Epidermal melanocyte (primary cell): ENCODE data around the gene GALNT18.

Experiments
- DNase-seq: peaks from one replicate; pipeline ENCODE4 v3.0.0; 2011; ENCODE audit warnings: low spot score; ENCODE audit not compliant: insufficient read length

Gene GALNT18

DNA sequence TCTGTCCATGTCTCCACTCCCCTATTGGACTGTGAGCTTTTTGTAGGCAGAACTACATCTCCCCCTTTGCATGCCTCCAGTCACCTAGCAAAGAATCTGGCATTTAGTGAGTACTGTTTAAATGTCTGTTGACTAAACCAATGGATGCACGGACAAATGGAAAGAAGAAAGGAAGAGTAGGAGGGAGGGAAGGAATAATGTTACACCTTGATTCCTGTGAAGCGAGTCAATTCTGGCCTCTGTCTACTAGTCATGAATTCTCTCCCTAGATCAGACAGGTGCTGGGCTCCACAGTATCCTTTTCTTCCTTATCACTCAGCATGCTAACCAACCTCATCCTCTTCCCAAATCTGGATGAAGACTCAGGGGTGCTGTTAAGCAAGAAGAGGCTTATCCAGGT is 33.6 kb downstream of the GALNT18 start:
- DNase-seq, result no peak

DNA sequence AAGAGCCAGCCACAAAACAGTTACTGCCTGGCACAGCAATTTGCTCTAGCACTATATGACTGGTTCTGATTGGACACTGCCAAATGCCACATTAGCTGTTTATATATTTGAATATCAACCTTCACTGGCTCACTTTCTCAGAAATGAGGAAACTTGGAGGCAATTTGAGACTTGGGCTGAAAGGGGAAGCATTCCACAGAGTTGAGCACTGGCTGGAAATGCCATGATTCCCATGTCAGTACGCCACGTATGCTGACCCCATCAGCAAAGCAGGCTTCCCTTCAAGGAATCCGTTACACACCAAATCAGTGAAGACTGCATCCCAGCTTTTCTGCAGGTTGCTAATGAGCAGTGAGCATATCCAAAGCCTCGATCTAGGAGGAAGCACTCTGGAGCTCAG is 34.7 kb downstream of the GALNT18 start:
- no peak for DNase-seq

DNA sequence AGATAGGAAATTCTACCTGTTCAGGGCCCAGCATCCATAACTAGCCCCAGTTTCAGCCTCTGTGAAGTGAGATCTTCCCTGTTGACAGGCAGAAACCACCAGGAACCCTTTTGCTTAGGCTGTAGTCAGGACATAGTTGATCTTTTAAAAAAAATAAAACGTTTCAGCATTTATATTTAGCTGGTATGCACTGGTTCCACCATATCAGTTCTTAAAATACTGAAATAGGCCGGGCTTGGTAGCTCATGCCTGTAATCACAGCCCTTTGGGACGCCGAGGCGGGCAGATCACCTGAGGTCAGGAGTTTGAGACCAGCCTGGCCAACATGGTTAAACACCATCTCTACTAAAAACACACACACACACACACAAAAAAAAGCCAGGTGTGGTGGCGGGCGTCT is 35.3 kb downstream of the GALNT18 start:
- no peak for DNase-seq

DNA sequence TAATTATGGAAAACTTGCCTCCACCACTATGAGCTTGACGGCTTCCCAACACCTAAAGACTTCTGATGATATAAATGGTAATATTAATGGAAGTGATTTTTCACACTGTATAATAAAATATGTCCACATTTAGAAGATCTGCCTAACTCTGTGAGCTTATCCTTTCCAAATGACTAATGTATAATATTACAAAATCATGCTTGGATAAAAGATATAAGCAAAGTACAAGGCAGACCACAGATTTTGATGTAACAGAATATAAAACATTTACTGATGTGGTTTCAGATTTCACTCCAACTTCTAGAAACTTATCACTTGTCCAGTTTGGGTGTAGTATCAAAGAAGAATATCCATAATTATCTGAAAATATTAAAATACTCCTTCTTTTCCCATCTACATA is 36.9 kb downstream of the GALNT18 start:
- no peak for DNase-seq

DNA sequence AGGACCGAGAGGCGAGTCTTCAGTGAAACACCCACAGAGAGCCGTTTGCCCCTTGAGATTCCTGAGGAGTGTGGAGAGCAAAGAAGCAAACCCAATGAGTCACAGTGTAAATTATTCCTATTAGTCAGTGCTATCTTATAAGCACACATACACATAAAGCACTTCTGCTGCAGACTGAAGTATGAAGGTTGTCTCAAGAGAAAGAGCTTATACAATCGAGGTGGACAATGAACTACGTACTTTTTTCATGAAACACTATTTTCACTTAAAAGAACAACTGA is 37.3 kb downstream of the GALNT18 start:
- DNase-seq, result no peak

DNA sequence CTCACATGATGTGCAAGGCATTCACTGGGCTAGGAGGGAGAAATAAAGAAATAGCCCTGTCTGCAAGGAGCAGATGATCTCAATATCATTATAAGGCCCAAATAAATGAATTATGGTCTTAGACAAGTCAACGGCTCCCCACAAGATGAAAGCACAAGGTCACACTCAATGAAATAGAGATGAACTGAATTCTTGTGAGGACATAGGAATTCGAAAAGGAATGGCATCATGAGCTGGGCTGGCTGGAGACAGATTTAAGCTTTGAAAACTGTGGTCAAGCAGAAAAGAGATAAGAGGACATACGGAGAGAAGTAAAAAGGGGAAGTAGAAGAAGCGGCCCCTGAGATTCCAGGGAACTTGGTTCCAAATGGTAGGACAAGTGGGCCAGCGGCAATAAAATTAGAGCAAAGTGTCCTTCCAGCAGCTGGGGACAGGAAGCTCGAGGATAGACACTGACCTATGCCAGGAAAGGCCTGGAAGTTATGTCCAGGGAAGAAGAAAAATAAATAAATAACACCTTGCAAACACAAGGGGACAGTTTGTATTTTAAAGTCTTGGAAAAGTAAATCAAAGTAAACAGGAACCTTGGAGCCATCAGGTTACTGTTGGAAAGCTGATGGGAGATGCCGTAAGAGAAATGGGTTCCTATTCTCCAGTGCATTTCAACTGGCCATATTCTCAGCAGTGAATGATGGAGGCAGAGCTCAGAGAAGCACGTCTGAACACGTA is 37.8 kb downstream of the GALNT18 start:
- DNase-seq, result no peak

DNA sequence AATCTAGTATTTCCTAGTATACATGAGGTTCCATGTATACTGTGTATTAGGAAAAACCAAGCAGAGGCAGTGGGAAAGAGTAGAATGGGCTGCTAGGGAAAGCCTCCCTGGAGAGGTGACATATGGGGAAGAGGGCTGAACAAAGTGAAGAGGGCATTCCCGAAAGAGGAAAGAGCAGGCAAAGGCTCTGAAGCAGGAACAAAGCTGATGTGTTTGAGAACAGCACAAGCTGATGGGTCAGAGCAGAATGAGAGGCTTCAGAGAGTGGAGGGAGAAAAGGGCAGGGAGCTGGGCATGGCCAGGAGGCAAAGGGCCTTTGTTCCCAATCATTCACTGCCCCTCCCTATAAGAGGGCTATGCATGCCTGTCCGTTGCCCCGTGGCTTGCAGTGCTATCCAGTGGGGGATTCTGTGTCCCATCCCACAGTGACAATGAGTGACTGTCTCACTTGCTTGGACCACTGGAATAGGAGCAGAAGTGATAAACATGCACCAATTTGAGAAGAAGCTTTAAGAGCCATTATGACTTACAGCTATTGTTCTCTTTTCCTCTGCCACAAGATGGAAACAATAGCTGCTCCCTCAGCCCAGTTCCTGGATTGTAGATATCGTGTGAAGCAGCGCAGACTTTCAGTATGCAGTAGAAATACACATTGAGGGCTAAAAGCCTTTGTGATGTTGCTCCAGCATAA is 39.6 kb downstream of the GALNT18 start:
- peak; percentile 49 for DNase-seq

DNA sequence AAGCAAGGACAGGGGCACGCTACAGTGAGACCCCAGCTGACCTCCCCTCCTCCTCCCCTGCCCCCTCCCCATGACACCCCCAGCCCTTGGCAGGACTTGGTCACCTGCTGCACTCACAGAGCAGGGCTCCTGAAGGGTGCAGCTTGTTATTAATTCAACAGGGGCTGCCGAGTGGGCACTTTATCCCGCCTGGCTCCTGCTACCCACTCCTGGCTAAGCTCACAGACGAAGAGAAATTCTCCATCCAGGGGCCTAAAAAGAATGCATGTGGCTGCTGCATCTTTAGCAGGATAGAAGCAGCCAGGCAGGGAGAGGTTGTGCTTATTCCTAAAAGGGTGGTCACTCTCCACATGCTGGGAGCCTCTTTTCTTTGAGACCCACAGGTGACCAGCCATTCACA is 40.3 kb downstream of the GALNT18 start:
- DNase-seq, result no peak

DNA sequence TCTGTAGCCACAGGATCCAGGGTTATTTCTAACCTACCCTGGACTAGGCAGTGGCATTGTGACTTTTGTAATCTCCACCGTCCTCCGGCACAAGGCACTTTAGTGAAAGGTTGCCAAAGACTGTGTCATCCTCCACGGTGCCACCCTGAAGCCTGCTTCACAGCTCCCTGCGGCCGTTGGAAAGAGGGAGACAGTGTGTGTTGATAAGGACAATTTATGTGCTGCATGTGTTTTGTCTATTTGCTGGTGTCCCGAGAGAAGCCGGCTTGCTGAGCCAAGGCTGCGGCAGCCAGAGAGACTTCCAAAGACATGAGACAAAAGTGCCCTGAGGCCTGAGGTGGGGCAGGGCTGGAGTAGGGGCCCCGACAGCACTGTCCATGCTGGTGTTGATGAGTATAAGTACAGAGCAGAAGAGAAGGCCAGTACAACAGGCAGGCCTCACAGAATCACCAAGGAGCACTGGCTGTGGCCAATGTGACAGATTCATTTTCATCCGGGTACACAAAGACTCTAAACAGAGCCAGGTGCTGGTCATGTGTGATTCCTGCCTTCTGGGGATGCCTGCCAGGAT is 40.9 kb downstream of the GALNT18 start:
- DNase-seq, result no peak

DNA sequence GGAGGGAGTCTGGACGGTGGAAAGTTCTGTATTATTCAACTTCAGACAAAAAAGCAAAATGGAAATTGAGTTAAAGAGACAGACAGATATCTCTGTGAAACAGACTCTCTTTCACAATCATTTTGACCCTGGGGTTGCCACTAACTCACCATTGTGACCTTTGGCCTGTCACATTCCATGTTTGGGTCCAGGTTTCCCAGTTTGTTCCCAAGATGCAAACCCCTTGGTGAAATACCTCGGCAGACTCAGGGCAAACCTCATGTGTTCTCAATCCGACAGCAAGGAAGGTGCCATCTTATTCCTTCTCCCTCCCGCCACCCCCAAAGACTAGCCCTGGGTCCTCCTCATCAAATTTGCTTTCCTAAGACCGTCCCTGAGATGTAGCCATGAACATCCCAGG is 41.8 kb downstream of the GALNT18 start:
- no peak for DNase-seq

DNA sequence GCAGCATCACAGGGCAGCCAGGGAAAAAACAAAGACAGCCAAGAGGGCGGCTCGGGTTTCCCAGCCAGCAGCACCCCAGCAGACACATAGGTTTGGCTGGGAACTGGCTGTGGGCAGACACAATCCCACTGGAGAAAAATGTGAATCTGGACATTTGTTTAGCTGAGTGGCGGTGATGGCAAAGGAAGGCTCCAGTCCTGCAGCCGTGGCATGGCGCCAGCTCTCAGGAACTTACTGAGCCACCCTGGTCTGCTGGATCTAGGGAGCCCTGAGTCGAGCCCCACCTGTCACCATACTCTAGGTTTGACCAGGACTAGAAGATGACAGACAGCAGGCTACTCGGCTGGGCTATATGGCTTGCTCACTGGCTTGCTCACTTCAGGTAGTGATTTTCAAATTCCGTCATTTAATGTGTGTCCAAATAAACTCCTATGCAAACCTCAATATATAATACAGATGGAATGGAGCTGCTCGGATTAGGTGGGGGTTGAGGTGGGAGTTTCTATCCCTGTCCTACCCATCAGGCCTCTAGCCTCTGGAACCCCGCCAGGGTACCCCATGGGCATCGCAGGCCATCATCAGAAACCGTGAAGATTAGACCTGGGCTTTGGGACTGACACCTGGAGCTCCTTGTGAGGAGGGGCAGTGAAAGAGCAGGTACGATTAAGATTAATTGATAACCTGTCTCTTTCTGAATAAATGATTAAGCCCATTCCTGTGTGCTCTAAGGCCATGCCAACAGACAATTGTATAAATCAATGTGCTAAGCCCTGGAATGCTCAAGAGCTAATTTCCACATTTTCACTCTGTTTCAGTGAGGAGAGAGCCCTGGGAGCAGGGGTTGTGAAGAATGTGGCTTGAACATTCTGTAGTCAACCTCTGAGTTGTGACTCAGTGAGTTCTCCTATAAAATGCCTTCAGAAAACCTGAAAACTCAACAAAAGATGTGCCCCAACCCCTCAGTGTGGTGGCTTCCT is 42.5 kb downstream of the GALNT18 start:
- no peak for DNase-seq

DNA sequence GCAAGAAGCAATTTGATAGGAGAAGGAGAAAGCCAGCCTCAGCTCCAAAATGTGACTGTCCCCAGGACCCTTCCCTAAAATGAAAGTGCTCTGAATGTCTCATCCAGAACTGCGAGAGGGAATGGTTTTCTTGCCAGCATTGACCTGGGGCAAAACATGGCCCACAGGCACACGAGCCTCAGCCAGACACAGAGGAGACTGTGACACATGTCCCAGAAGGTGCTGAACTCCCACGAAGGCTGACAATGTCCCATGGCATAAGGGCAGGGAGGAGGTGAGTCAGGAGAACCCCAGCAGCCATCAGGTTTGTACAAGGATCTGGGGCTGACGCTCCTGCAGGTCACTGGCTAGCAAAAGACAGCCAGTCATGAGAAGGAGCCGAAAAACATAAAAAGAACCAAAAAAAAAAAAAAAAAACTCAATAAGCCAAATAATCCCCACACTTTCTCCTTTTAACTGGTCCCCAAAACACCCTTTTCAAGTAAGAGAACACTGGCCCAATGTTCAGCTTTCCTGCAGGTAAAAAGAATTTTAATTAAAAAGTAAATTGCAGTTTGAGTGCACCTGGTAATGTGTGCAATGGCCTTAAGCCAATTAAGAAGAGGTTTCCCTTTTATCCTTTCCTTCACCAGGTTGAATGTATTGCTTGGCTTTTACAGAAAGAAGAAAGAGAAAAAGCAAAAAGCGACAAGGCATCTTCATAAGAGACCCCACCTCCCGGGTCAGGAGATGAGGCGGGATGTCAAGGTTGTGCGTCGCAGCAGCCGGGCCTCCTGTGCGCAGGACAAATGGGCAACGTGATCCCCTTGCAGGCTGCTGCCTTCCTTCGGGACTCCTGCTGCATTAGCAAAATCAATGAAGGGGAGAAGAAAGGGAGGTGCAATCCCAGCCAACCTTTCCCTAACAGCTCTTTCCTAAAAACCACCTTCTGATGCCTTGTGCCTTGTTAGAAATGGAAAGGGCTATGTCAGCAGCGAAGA is 43.6 kb downstream of the GALNT18 start:
- no peak for DNase-seq

DNA sequence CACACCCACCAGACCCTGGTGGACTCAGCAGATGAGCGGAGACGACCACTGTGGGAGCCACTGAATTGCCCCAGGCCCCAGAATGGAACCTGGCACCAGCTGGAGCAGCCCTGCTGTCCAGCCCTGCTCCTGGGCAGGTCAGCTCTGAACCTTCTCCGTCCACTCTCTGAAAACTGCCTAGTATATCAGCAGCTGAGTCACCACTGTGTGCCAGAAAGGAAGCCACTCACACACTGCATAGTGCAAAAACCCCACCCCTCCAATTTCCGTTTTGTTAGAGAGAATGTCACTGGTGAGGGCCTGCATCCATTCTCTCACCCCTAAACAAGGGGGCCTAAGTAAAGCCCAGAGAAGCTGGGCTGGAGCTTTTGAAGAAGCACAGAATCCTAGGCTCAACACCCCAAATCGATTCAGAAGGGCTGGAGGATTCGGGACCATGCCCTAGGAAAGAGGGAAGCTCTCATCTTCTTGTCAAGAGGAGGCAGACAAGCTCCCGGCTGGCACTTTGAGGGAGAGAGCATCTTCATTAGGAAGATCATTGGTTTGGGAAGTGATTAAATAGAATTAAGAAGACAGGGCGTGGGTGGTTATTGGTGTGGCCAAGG is 44.5 kb downstream of the GALNT18 start:
- DNase-seq, result no peak

DNA sequence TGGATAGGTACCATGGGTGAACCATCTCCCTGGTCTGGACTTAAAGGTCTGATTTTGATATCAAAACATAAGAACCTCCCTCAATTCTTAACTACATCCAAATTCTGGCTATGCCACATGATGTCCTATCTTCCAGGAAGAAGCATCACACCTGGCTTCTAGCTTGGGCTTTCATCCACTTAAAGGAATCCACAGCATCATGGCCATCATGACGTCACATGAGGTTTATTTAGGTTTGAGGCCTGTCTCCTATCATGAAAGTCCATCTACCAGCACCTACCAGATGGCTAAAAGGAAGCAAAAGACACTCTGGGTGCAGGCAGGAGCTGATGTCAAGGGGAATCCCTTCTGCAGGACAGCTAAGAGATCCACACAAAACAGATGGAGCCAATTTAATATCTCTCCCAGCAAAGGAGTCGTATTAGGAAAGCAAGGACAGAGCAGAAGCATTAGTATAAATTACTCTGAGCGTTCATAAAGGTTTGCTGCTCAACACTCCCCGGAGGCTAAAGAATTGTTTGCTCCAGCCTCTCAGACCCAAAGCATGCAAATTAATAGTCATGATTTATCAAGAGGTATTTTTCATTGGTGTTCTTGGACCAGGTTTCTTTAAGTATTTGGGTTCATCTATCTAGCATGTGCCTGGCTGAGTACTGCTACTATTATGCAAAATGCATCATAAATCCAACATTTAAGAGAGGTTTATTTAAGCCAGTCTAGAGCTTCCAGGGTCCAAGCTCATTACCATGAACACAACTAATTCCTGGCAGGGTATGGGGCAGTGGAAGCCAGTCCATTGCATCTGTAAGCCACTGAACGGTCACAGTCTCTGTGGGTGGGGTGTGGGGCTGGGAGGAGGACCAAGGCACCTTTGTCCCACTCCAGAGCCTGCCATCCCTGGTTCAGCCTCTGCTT is 47.2 kb downstream of the GALNT18 start:
- DNase-seq, result no peak

DNA sequence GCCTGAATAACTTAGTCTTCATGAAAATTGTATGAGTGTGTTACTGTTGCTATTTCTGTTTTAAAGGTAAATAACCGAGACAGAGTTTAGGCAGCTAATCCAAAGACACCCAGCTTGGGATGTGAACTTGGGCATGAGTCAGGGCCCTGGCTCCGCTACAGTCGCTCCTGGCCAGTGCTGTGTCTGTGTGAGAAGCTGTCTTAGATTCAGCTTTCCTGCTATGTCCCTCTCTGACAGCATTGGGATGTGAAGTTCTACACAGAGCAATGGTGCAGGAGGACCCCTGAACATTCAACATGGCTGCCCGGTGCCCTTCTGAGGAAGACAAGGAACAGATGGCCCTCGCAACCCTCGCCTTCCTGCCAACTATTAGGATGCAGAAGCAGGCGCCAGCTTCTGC is 49.4 kb downstream of the GALNT18 start:
- DNase-seq, result no peak

DNA sequence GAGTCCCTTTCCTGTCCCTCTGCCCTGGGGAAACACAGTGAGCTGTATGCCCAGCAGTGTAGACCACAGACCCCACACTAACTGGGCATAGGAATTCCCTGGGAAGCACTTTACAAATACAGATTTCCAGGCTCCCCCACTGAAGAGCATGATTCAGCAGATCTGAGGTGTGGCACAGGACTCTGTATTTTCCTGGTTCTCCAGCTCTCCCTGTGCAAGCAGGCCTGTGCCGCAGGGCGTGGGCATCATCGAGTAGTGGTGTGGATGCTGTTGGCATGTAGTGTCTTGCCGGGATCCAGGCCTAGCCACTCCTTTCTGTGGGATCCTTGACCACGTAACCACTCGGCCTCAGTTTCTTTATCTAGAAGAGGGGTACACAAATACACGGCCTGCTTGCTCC is 49.9 kb downstream of the GALNT18 start:
- DNase-seq, result no peak

DNA sequence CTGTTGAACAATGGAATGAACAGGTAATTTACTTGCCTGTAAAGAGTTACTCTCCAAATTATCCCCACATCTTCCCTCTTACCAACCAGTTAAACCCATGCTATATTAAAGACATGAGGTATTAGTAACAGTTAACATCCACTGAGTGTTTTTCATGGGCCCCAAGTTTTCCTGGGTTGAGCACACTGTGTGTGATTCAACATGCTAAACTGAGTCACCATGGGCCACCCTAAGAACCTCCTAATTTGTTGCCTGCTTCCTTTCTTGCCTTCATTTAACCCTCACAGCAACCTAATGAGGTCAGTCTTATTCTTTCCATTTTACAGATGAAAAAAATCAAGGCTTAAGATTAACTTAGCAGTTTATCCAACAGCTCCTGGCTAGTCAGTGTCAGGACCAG is 51.0 kb downstream of the GALNT18 start:
- no peak for DNase-seq

DNA sequence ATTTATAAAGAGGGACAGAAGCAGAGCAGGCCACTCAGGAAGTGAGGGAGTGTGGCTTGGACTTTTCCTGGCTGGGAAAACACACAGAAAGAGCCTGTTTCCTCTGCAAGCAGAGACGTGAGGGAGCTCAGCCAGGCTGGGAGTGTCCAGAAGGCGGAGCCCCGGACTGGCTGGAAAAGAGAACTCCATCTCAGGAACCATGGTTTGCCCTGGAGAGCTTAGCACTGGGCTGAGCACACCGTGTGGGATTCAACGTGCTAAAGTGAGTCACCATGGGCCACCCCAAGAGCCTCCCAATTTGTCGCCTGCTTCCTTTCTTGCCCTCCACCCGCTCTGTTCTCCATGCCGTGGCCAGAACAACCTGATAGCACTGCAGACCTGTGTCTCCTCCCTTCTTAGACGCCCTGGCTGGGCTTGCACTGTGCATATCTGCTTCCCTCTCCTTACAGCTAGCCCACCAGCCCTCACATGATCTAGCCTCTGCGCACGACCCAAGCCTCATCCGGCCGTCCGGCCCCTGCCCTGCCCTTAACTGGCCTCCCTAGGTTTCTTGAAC is 51.8 kb downstream of the GALNT18 start:
- no peak for DNase-seq

DNA sequence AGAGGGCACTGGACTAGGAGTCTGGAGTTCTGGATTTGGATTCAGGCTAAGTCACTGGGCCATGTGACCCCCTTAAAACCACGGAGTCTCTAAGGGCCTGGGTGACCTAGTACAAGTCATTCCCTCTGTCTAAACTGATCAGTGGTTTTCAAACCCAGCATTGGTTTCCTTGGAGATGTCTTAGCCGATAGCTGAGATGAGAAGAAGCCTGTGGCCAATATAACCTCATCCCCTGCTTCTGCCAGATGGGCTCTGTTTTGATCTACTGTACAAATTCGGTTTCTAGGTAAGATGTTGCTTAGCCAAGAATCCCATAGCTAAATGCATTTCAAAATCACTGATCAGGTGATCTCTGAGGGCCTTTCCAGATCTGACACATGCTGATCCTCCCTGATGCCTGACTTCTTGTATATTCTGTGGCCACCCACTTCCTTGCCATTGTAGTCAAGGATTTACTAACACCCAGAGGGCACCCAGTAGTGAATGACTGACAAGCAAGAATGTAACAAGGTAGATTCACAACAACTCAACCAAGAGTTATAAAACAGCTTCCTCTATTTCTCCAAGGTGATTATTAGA is 53.1 kb downstream of the GALNT18 start:
- no peak for DNase-seq
